ENCODE data around the gene DNALI1. TPM values are rescaled to one million over a fixed set of nuclear protein-coding genes. Genes with fewer than 3 reads are reported as not detected.

Gene DNALI1
- total and polyA plus RNA-seq, 10 of the 15 experiments (the other 5 are each of a cell fraction or from before 2014, with no cell fraction given) = 0.03 to 0.13 (median 0.05) TPM; not detected in 7

- Histone ChIP-seq H3K27ac (ENCODE audit: control insufficient read depth, insufficient read depth) (no peak overlapping the region), H3K4me2 (ENCODE audit: control insufficient read depth, insufficient read depth) (no peak overlapping the region), H4K20me1 (ENCODE audit: control insufficient read depth, insufficient read depth) (no peaks in the 10 kb centered on the region), H2AFZ (ENCODE audit: control insufficient read depth, low read depth, low read length) (no peak overlapping the region), H3K9me3 (replicated peaks; ENCODE audit: control insufficient read depth, insufficient read depth, low read length) (no peaks in the 10 kb centered on the region), H3K4me1 (ENCODE audit: control insufficient read depth, insufficient read depth, low read length) (no peaks in the 10 kb centered on the region), H3K4me3 (no peak overlapping the region), H3K9ac (ENCODE audit: control insufficient read depth, insufficient read depth, low read length) (no peak overlapping the region), H3K27me3 (replicated peaks in 1 of 2; ENCODE audit: control insufficient read depth in 2 of 2, insufficient read depth in 2 of 2, low read length in 1 of 2) (peaks cover 5 to 7% of the 10 kb centered on the region in 2 experiments; a peak in 3 of 4 replicates), H3K79me2 (ENCODE audit: control insufficient read depth, insufficient read depth, low read length) (no peaks in the 10 kb centered on the region), H3K36me3 (ENCODE audit: control insufficient read depth in 2 of 2, insufficient read depth in 2 of 2, low read length in 1 of 2) (no peaks in the 10 kb centered on the region)
- no TSS peak for BruUV-seq (replicated peaks)
- ChIA-PET CTCF (no interaction called here), POLR2A (no interaction called here), SMC1A (ENCODE audit: uncharacterized antibody, unreplicated experiment) (no interaction called here), RAD21 (ENCODE audit: unreplicated experiment) (no interaction called here)
- in situ Hi-C loops (cut with MboI) = no loop called here
- FAIRE-seq (no peak), ATAC-seq (no peak), DNase-seq (ENCODE audit: low read depth, low spot score) (no peak)
- intact Hi-C loops (cut with micrococcal nuclease; ENCODE audit: unreplicated experiment) = no loop called here
- 29% methylated on average over 5 of the region's 5 CpGs for WGBS (ENCODE audit: insufficient coverage, insufficient replicate concordance, low lambda C conversion rate, missing lambda C conversion rate)
- TF ChIP-seq CEBPB (IDR thresholded peaks at IDR 0.05; ENCODE audit: borderline replicate concordance in 1 of 2, low read depth in 2 of 2, low read length in 2 of 2) = no peak
- TF ChIP-seq FOXK2 (IDR thresholded peaks at IDR 0.05) = no peak
- no peak for TF ChIP-seq EED (IDR thresholded peaks at IDR 0.05; ENCODE audit: low read depth)
- no peak for TF ChIP-seq SMC3 (IDR thresholded peaks at IDR 0.05; ENCODE audit: borderline replicate concordance, low read length)
- TF ChIP-seq ZNF622 (IDR thresholded peaks at IDR 0.05) = no peak
- TF ChIP-seq CUX1 (IDR thresholded peaks at IDR 0.05; ENCODE audit: insufficient replicate concordance, low read depth, low read length) = no peak
Observed at GRCh38 chr1:37614105-37614504, 57.4 kb downstream of the DNALI1 start.
